Liver (tissue), 9 donors: Measurements from ENCODE around the gene ARHGEF28. TPM values are rescaled to one million over a fixed set of nuclear protein-coding genes. Genes with fewer than 3 reads are reported as not detected.

ENCODE experiments used
- DNase-seq: peaks from one replicate; pipeline ENCODE4 v3.0.0-alpha.2; 2017; ENCODE audit warnings: low spot score
- H3K27ac ChIP-seq, 2 donors: one replicate each; pipeline ENCODE4 v1.7.0; 2013; ENCODE audit warnings: inconsistent platforms in 2 of 2, low read length in 2 of 2, control low read depth in 1 of 2, low read depth in 1 of 2, mild to moderate bottlenecking in 1 of 2
- H3K27me3 ChIP-seq, 4 donors: one replicate each; pipeline versions ENCODE4 v1.6.1 to v1.7.0; 2013; ENCODE audit warnings: low read length in 3 of 4, inconsistent platforms in 1 of 4, mild to moderate bottlenecking in 1 of 4, moderate library complexity in 1 of 4; ENCODE audit not compliant: control insufficient read depth in 4 of 4, insufficient read depth in 4 of 4
- H3K36me3 ChIP-seq, 4 donors: one replicate each; pipeline versions ENCODE4 v1.6.1 to v1.7.0; 2013; ENCODE audit warnings: low read length in 3 of 4, mild to moderate bottlenecking in 3 of 4, low read depth in 1 of 4, moderate library complexity in 1 of 4; ENCODE audit not compliant: control insufficient read depth in 4 of 4, insufficient read depth in 3 of 4
- H3K4me1 ChIP-seq, 4 donors: one replicate each; pipeline versions ENCODE4 v1.6.1 to v1.7.0; 2013; ENCODE audit warnings: low read length in 3 of 4, mild to moderate bottlenecking in 3 of 4, moderate library complexity in 1 of 4; ENCODE audit not compliant: control insufficient read depth in 4 of 4, insufficient read depth in 4 of 4
- H3K4me3 ChIP-seq, 3 donors: one replicate each; pipeline versions ENCODE4 v1.6.1 to v1.7.0; 2013; ENCODE audit warnings: low read length in 3 of 3, control low read depth in 1 of 3, low read depth in 1 of 3, mild to moderate bottlenecking in 1 of 3
- H3K9ac ChIP-seq, 2 donors: one replicate each; pipeline ENCODE4 v1.7.0; 2013; ENCODE audit warnings: low read length in 2 of 2, mild to moderate bottlenecking in 2 of 2, moderate library complexity in 2 of 2, control low read depth in 1 of 2, low read depth in 1 of 2
- H3K9me3 ChIP-seq, 4 donors: one replicate each; pipeline versions ENCODE4 v1.6.1 to v1.7.0; 2013; ENCODE audit warnings: low read length in 3 of 4; ENCODE audit not compliant: control insufficient read depth in 4 of 4
- ATF3 ChIP-seq: IDR thresholded peaks from 2 replicates; pipeline ENCODE4 v1.6.1; 2016; ENCODE audit warnings: antibody characterized with exemption
- CTCF ChIP-seq: fragments of 150-350 bp; IDR thresholded peaks from 2 replicates; pipeline ENCODE4 v1.5.1; 2017; ENCODE audit warnings: improper control_type of control experiment, low read depth, low read length; ENCODE audit not compliant: missing input control
- EGR1 ChIP-seq, 2 donors: IDR thresholded peaks; 2 replicates each; pipeline ENCODE4 v1.6.1; 2016 to 2018; ENCODE audit warnings: antibody characterized with exemption in 2 of 2, low read depth in 2 of 2
- FOXA1 ChIP-seq: IDR thresholded peaks from 2 replicates; pipeline ENCODE4 v1.6.1; 2016; ENCODE audit warnings: antibody characterized with exemption
- FOXA2 ChIP-seq: IDR thresholded peaks from 2 replicates; pipeline ENCODE4 v1.6.1; 2016; ENCODE audit warnings: antibody characterized with exemption
- GABPA ChIP-seq, 2 donors: IDR thresholded peaks in 1 of 2; conservative IDR thresholded peaks in 1 of 2; 2 replicates each; pipeline ENCODE4 v1.6.1; 2016; ENCODE audit warnings: antibody characterized with exemption in 2 of 2, mild to moderate bottlenecking in 1 of 2, moderate library complexity in 1 of 2
- HNF4A ChIP-seq, 2 donors: conservative IDR thresholded peaks; 2 replicates each; pipeline ENCODE4 v1.6.1; 2016; ENCODE audit warnings: antibody characterized with exemption in 2 of 2, mild to moderate bottlenecking in 2 of 2
- HNF4G ChIP-seq: IDR thresholded peaks from 2 replicates; pipeline ENCODE4 v1.6.1; 2016; ENCODE audit warnings: antibody characterized with exemption
- JUND ChIP-seq, 2 donors: IDR thresholded peaks; 2 replicates each; pipeline ENCODE4 v1.6.1; 2016; ENCODE audit warnings: antibody characterized with exemption in 2 of 2
- MAX ChIP-seq: IDR thresholded peaks from 2 replicates; pipeline ENCODE4 v1.6.1; 2016; ENCODE audit warnings: antibody characterized with exemption
- NR2F2 ChIP-seq: IDR thresholded peaks from 2 replicates; pipeline ENCODE4 v1.6.1; 2016; ENCODE audit warnings: antibody characterized with exemption
- RAD21 ChIP-seq, 2 donors: IDR thresholded peaks; 2 replicates each; pipeline ENCODE4 v1.6.1; 2016; ENCODE audit warnings: antibody characterized with exemption in 2 of 2, mild to moderate bottlenecking in 2 of 2
- REST ChIP-seq: IDR thresholded peaks from 2 replicates; pipeline ENCODE4 v1.6.1; 2016; ENCODE audit warnings: antibody characterized with exemption, mild to moderate bottlenecking
- RXRA ChIP-seq, 2 donors: IDR thresholded peaks; 2 replicates each; pipeline ENCODE4 v1.6.1; 2017 to 2018; ENCODE audit warnings: antibody characterized with exemption in 2 of 2, mild to moderate bottlenecking in 1 of 2
- SP1 ChIP-seq: IDR thresholded peaks from 2 replicates; pipeline ENCODE4 v1.6.1; 2018; ENCODE audit warnings: antibody characterized with exemption, mild to moderate bottlenecking
- TAF1 ChIP-seq: conservative IDR thresholded peaks from 2 replicates; pipeline ENCODE4 v1.6.1; 2016; ENCODE audit warnings: antibody characterized with exemption, mild to moderate bottlenecking
- YY1 ChIP-seq: IDR thresholded peaks from 2 replicates; pipeline ENCODE4 v1.6.1; 2016; ENCODE audit warnings: antibody characterized with exemption, mild to moderate bottlenecking
- ZBTB33 ChIP-seq: IDR thresholded peaks from 2 replicates; pipeline ENCODE4 v1.6.1; 2016; ENCODE audit warnings: antibody characterized with exemption
- WGBS: extraction: QIAGEN DNeasy Blood & Tissue Kit; methylation state at CpG from one replicate; pipeline ENCODE4 v1.1.7; 2013; 5-methylcytosine and 5-hydroxymethylcytosine counted together
- polyA plus RNA-seq, 2 donors: library from polyadenylated mRNA; stranded (reverse) in 1 of 2; unstranded in 1 of 2; fragments of 200-250 nt in 1 of 2; fragments of >200 nt in 1 of 2; fragmentation: Nextera tagmentation in 1 of 2; extraction: Ambion mirVana in 1 of 2; gene quantifications; one replicate each; pipeline versions ENCODE4 v1.2.1 to v1.2.3, GENCODE V29; 2013 to 2015
- total RNA-seq, 2 donors: library from RNA; depleted of rRNA; stranded (reverse); fragments of >200 nt; gene quantifications; one replicate each; pipeline ENCODE4 v1.2.3, GENCODE V29; 2014
- donor health status: healthy.
- donor health status: healthy.
- donor health status: healthy.
- donor health status: healthy.
- donor health status: healthy.

The ARHGEF28 gene
- total and polyA plus RNA-seq, 4 donors, result 1.6 to 13.9 (median 3.6) TPM

GRCh38 chr5:73789851-73790281 is 163.9 kb downstream of the ARHGEF28 start:
- H3K9ac ChIP-seq, result no peak overlapping the region
- no peaks in the 10 kb centered on the region for H3K27me3 ChIP-seq
- no peak overlapping the region for H3K4me3 ChIP-seq
- no peaks in the 10 kb centered on the region for H3K4me1 ChIP-seq
- H3K36me3 ChIP-seq, result no peaks in the 10 kb centered on the region
- H3K27ac ChIP-seq, result no peak overlapping the region
- 89% methylated on average over 2 of the region's 2 CpGs for WGBS
- no peaks in the 10 kb centered on the region for H3K9me3 ChIP-seq
- no peak for DNase-seq
- TF ChIP-seq YY1, result no peak
- TF ChIP-seq FOXA2, result no peak
- TF ChIP-seq HNF4A (conservative IDR thresholded peaks at IDR 0.05), result no peak
- TF ChIP-seq ATF3, result no peak
- no peak for TF ChIP-seq ZBTB33
- TF ChIP-seq TAF1, result no peak
- no peak for TF ChIP-seq SP1
- TF ChIP-seq RXRA (IDR thresholded peaks at IDR 0.05), result no peak
- no peak for TF ChIP-seq RAD21 (IDR thresholded peaks at IDR 0.05)
- TF ChIP-seq EGR1 (IDR thresholded peaks at IDR 0.05; ENCODE audit: low read depth in 2 of 2), result no peak
- no peak for TF ChIP-seq JUND (IDR thresholded peaks at IDR 0.05)
- TF ChIP-seq HNF4G, result no peak
- TF ChIP-seq REST, result no peak
- TF ChIP-seq GABPA (IDR thresholded peaks at IDR 0.05 in 1 of 2, conservative IDR thresholded peaks at IDR 0.05 in 1 of 2), result no peak
- no peak for TF ChIP-seq FOXA1
- no peak for TF ChIP-seq CTCF
- TF ChIP-seq MAX, result no peak
- TF ChIP-seq NR2F2, result no peak
